Colonic mucosa (tissue), 4 donors: Measurements from ENCODE around the gene ARHGAP12. TPM values are rescaled to one million over a fixed set of nuclear protein-coding genes. Genes with fewer than 3 reads are reported as not detected.

ENCODE experiments used
- DNase-seq: peaks from one replicate; pipeline ENCODE4 v3.0.0-alpha.2; 2020
- H3K27ac ChIP-seq: fragments of 200-600 bp; one replicate; pipeline ENCODE4 v1.8.0; 2021
- H3K27me3 ChIP-seq: fragments of 200-600 bp; one replicate; pipeline ENCODE4 v1.8.0; 2021
- H3K36me3 ChIP-seq: fragments of 200-600 bp; one replicate; pipeline ENCODE4 v1.8.0; 2021
- H3K4me1 ChIP-seq: fragments of 200-600 bp; one replicate; pipeline ENCODE4 v1.8.0; 2021; ENCODE audit warnings: mild to moderate bottlenecking
- H3K4me3 ChIP-seq: fragments of 200-600 bp; one replicate; pipeline ENCODE4 v1.8.0; 2021
- H3K9ac ChIP-seq, 2 donors: one replicate each; pipeline ENCODE4 v1.7.0; 2013; ENCODE audit warnings: control low read depth in 2 of 2, low read depth in 2 of 2, low read length in 2 of 2
- H3K9me3 ChIP-seq: fragments of 200-600 bp; one replicate; pipeline ENCODE4 v1.8.0; 2021
- CTCF ChIP-seq: fragments of 200-600 bp; IDR thresholded peaks from one replicate; pipeline ENCODE4 v1.8.0; 2022; ENCODE audit warnings: antibody characterized with exemption, mild to moderate bottlenecking
- intact Hi-C: fragments of 100-400 bp; cut with DNase I; formaldehyde crosslinking; loops from one replicate; pipeline ENCODE4 v1.14.1; 2022
- total RNA-seq, 2 donors: library from RNA; stranded (reverse); fragmentation: NEBNext Ultra II Directional in 1 of 2; extraction: Animal tissue kit (Norgen Biotek cat#: 25700) in 1 of 2; gene quantifications; one replicate each; pipeline ENCODE4 v1.2.1, GENCODE V29; 2021
- donor health status: healthy.
- donor health status: DM: no; HTN: no; CAD: no.
- donor health status: DM: no; HTN: no; CAD: no.

The ARHGAP12 gene
- total RNA-seq, 2 donors from 2014 or later, result 25.1 to 43.9 TPM

GRCh38 chr10:31822150-31822549, 106.5 kb downstream of the ARHGAP12 start:
- intact Hi-C loops, result no loop called here
- H3K4me3 ChIP-seq, result no peak overlapping the region
- H3K36me3 ChIP-seq, result no peaks in the 10 kb centered on the region
- no peaks in the 10 kb centered on the region for H3K9me3 ChIP-seq
- no peak overlapping the region for H3K9ac ChIP-seq
- no peak for TF ChIP-seq CTCF
- no peaks in the 10 kb centered on the region for H3K4me1 ChIP-seq
- no peak for DNase-seq
- no peaks in the 10 kb centered on the region for H3K27me3 ChIP-seq
- no peak overlapping the region for H3K27ac ChIP-seq

GRCh38 chr10:31820778-31821369, 107.8 kb downstream of the ARHGAP12 start:
- DNase-seq, result no peak
- Histone ChIP-seq H3K4me3 (no peak overlapping the region), H3K27me3 (no peaks in the 10 kb centered on the region), H3K9ac (no peak overlapping the region), H3K27ac (no peak overlapping the region), H3K36me3 (no peaks in the 10 kb centered on the region), H3K9me3 (no peaks in the 10 kb centered on the region), H3K4me1 (no peaks in the 10 kb centered on the region)
- intact Hi-C loops, result no loop called here
- TF ChIP-seq CTCF, result no peak

GRCh38 chr10:31820096-31820495, 108.5 kb downstream of the ARHGAP12 start:
- Histone ChIP-seq H3K4me3 (no peak overlapping the region), H3K27ac (no peak overlapping the region), H3K27me3 (no peaks in the 10 kb centered on the region), H3K9ac (no peak overlapping the region), H3K9me3 (no peaks in the 10 kb centered on the region), H3K36me3 (no peaks in the 10 kb centered on the region), H3K4me1 (no peaks in the 10 kb centered on the region)
- no peak for DNase-seq
- no peak for TF ChIP-seq CTCF
- intact Hi-C loops, result no loop called here

GRCh38 chr10:31819391-31819820, 109.2 kb downstream of the ARHGAP12 start:
- no peak for DNase-seq
- intact Hi-C loops, result no loop called here
- H3K9ac ChIP-seq, result no peak overlapping the region
- H3K9me3 ChIP-seq, result no peaks in the 10 kb centered on the region
- H3K4me1 ChIP-seq, result no peaks in the 10 kb centered on the region
- no peak for TF ChIP-seq CTCF
- no peak overlapping the region for H3K4me3 ChIP-seq
- no peaks in the 10 kb centered on the region for H3K36me3 ChIP-seq
- H3K27me3 ChIP-seq, result no peaks in the 10 kb centered on the region
- H3K27ac ChIP-seq, result no peak overlapping the region

- Histone ChIP-seq H3K36me3 (no peaks in the 10 kb centered on the region), H3K9ac (no peak overlapping the region), H3K9me3 (no peaks in the 10 kb centered on the region), H3K27me3 (no peaks in the 10 kb centered on the region), H3K4me3 (no peak overlapping the region), H3K4me1 (no peaks in the 10 kb centered on the region), H3K27ac (no peak overlapping the region)
- no peak for TF ChIP-seq CTCF
- intact Hi-C loops, result no loop called here
- no peak for DNase-seq
Observed at GRCh38 chr10:31816318-31816717, 112.3 kb downstream of the ARHGAP12 start.
